Measurements from ENCODE around the gene TFAP2C.

- TF ChIP-seq, protein P1, sequence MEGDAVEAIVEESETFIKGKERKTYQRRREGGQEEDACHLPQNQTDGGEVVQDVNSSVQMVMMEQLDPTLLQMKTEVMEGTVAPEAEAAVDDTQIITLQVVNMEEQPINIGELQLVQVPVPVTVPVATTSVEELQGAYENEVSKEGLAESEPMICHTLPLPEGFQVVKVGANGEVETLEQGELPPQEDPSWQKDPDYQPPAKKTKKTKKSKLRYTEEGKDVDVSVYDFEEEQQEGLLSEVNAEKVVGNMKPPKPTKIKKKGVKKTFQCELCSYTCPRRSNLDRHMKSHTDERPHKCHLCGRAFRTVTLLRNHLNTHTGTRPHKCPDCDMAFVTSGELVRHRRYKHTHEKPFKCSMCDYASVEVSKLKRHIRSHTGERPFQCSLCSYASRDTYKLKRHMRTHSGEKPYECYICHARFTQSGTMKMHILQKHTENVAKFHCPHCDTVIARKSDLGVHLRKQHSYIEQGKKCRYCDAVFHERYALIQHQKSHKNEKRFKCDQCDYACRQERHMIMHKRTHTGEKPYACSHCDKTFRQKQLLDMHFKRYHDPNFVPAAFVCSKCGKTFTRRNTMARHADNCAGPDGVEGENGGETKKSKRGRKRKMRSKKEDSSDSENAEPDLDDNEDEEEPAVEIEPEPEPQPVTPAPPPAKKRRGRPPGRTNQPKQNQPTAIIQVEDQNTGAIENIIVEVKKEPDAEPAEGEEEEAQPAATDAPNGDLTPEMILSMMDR (IDR thresholded peaks at IDR 0.05): no peak
- TF ChIP-seq EP300 (IDR thresholded peaks at IDR 0.05): no peak
- no peak for TF ChIP-seq POLR2A (IDR thresholded peaks at IDR 0.05)
Observed at GRCh38 chr20:56683077-56683865, 54.2 kb downstream of the TFAP2C start.
